HT1080 (cell line): ENCODE results near the gene PIK3R6. TPM values are rescaled to one million over a fixed set of nuclear protein-coding genes. Genes with fewer than 3 reads are reported as not detected.

ENCODE experiments used
- DNase-seq: peaks from one replicate; pipeline ENCODE4 v3.0.0-alpha.2; 2015; ENCODE audit warnings: low read depth
- polyA plus RNA-seq, 2 experiments: library from polyadenylated mRNA; depleted of rRNA; stranded (reverse); fragments of >200 nt; gene quantifications; 2 replicates each; pipeline ENCODE4 v1.2.3, GENCODE V29; 2015
- total RNA-seq: library from RNA; depleted of rRNA; stranded (reverse); fragments of >200 nt; shearing (Covaris generic); gene quantifications from 2 replicates; pipeline ENCODE4 v1.2.3, GENCODE V29; 2014; rRNA removed

PIK3R6 gene
- not detected in 2 replicates for total RNA-seq
- polyA plus RNA-seq (2015; cell fraction: cytosol; rRNA removed), result not detected in 2 replicates
- not detected in 2 replicates for polyA plus RNA-seq (2015; cell fraction: nucleus; rRNA removed)

GRCh38 chr17:8867361-8867981 lies at the start of gene PIK3R6:
Gene PIK3R6, minus strand, starts transcription at chr17:8867674. Its CDS starts 17,880 bp downstream, at chr17:8849794.
- DNase-seq, result no peak

- DNase-seq, result no peak
Measured at GRCh38 chr17:8916466-8916865, 49.0 kb upstream of the PIK3R6 start.

- DNase-seq, result no peak
Measured at GRCh38 chr17:8914554-8914953, 47.1 kb upstream of the PIK3R6 start.

GRCh38 chr17:8913879-8914278 lies 46.4 kb upstream of the PIK3R6 start:
- DNase-seq, result no peak

GRCh38 chr17:8913091-8913490 lies 45.6 kb upstream of the PIK3R6 start:
- DNase-seq, result no peak

GRCh38 chr17:8912084-8912981 lies 44.9 kb upstream of the PIK3R6 start:
- DNase-seq, result no peak

- DNase-seq, result no peak
Measured at GRCh38 chr17:8910969-8911604, 43.6 kb upstream of the PIK3R6 start.

- DNase-seq, result no peak
Measured at GRCh38 chr17:8909586-8910270, 42.3 kb upstream of the PIK3R6 start.

- no peak for DNase-seq
Measured at GRCh38 chr17:8905331-8905730, 37.9 kb upstream of the PIK3R6 start.

- no peak for DNase-seq
Measured at GRCh38 chr17:8904686-8905085, 37.2 kb upstream of the PIK3R6 start.

- no peak for DNase-seq
Measured at GRCh38 chr17:8904201-8904600, 36.7 kb upstream of the PIK3R6 start.

- no peak for DNase-seq
Measured at GRCh38 chr17:8900626-8901585, 33.4 kb upstream of the PIK3R6 start.

- DNase-seq, result no peak
Measured at GRCh38 chr17:8900207-8900606, 32.7 kb upstream of the PIK3R6 start.

- no peak for DNase-seq
Measured at GRCh38 chr17:8898636-8899035, 31.2 kb upstream of the PIK3R6 start.

GRCh38 chr17:8898126-8898525 lies 30.7 kb upstream of the PIK3R6 start:
- no peak for DNase-seq

GRCh38 chr17:8896641-8897635 lies 29.5 kb upstream of the PIK3R6 start:
- DNase-seq, result no peak

- no peak for DNase-seq
Measured at GRCh38 chr17:8896087-8896486, 28.6 kb upstream of the PIK3R6 start.

- peak; percentile 60 for DNase-seq
Measured at GRCh38 chr17:8894673-8895578, 27.5 kb upstream of the PIK3R6 start.
